GM13977 (cell line): Measurements from ENCODE around the gene ZRANB3.
"Not testable (repeated sequence)": the region's sequence is repeated elsewhere in the genome, so short reads cannot be mapped to it uniquely, and the experiment has no call there.

Experiments used
- DNase-seq: peaks from one replicate; pipeline ENCODE4 v3.0.0; 2012; ENCODE audit warnings: low spot score
- in situ Hi-C: fragments of 300-500 bp; cut with MboI; formaldehyde crosslinking; loops from one replicate; pipeline ENCODE4 v1.12.0; 2022; ENCODE audit warnings: low sequenced_read_pairs, low pct_unique_long_range_greater_than_20kb, mixed read lengths, inconsistent platforms; ENCODE audit not compliant: unreplicated experiment
- TF ChIP-seq, protein P1 (sequence below): IDR thresholded peaks from 2 replicates; pipeline ENCODE4 v1.5.1; 2012; ENCODE audit warnings: mild to moderate bottlenecking, control low read depth; ENCODE audit not compliant: insufficient read depth; ENCODE audit errors: extremely low read depth, missing control alignments

The ZRANB3 gene

DNA sequence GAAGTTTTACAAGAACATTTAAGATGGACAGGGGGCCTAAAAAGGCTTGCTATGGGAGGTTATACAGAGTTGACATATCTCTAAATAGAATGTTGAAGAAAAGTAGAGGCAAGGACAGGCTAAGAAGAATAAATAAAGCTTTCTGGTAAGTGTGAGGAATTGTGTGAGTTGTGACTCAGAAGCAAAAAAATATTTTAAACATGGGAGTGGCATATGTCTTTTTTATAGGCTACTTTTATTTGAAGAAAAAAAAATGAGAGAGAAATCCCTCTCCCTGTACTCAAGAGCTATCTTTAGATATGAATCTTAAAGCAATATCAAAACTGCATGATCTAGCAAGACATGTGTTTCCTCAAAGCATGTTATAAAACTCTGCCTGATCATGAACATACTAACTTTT, 437.8 kb downstream of the ZRANB3 start:
- no peak for DNase-seq
- in situ Hi-C loops = no loop called here
- TF ChIP-seq, protein P1, sequence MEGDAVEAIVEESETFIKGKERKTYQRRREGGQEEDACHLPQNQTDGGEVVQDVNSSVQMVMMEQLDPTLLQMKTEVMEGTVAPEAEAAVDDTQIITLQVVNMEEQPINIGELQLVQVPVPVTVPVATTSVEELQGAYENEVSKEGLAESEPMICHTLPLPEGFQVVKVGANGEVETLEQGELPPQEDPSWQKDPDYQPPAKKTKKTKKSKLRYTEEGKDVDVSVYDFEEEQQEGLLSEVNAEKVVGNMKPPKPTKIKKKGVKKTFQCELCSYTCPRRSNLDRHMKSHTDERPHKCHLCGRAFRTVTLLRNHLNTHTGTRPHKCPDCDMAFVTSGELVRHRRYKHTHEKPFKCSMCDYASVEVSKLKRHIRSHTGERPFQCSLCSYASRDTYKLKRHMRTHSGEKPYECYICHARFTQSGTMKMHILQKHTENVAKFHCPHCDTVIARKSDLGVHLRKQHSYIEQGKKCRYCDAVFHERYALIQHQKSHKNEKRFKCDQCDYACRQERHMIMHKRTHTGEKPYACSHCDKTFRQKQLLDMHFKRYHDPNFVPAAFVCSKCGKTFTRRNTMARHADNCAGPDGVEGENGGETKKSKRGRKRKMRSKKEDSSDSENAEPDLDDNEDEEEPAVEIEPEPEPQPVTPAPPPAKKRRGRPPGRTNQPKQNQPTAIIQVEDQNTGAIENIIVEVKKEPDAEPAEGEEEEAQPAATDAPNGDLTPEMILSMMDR = no peak

DNA sequence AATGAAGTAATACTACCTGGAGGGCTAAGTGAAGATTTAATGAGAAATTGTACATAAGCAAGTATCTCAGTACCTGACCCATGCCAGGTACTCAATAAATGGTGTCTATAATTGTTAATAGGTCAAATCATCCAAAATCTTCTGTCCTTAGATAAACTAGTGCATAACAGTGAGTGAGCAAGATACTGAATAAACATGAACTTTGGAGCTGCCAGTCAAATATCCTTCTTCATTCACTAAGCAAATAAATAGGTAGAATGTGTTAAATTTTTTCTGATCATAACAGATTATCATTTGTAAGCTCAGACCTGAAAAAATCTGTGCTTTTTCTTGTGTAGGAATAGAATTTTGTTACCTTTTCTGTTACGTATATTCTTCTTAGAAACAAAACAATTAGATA, 439.3 kb downstream of the ZRANB3 start:
- in situ Hi-C loops = no loop called here
- TF ChIP-seq, protein P1 = no peak
- no peak for DNase-seq

DNA sequence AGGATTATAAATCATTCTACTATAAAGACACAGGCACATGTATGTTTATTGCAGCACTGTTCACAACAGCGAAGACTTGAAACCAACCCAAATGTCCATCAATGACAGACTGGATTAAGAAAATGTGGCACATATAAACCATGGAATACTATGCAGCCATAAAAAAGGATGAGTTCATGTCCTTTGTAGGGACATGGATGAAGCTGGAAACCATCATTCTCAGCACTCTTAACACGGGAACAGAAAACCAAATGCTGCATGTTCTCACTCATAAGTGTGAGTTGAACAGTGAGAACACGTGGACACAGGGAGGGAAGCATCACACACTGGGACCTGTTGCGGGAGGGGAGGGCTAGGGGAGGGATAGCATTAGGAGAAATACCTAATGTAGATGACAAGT, 441.4 kb downstream of the ZRANB3 start:
- DNase-seq, in situ Hi-C loops: not testable (repeated sequence)
